Measurements from ENCODE around the gene EMID1. TPM values are rescaled to one million over a fixed set of nuclear protein-coding genes. Genes with fewer than 3 reads are reported as not detected.
"Not testable (repeated sequence)": the region's sequence is repeated elsewhere in the genome, so short reads cannot be mapped to it uniquely, and the experiment has no call there.

The EMID1 gene
- total RNA-seq, 1 experiment from 2014 or later, result 10.0 TPM

GRCh38 chr22:29245626-29246385 lies 40.1 kb downstream of the EMID1 start:
- Histone ChIP-seq H3K27me3 (replicated peaks; ENCODE audit: control insufficient read depth, insufficient read depth, low read length) (no peaks in the 10 kb centered on the region), H3K36me3 (ENCODE audit: control insufficient read depth, insufficient read depth, low read length) (no peaks in the 10 kb centered on the region), H3K4me3 (ENCODE audit: low read depth, low read length) (no peak overlapping the region), H3K9me3 (peaks cover 4% of the 10 kb centered on the region; the same call in 1 of the 2 replicates), H3K4me1 (peaks cover 22% of the 10 kb centered on the region)
- Mint-ChIP-seq H3K36me3 (ENCODE audit: insufficient read depth, unreplicated experiment) (no peaks in the 10 kb centered on the region), H3K4me1 (ENCODE audit: low read depth, unreplicated experiment) (peaks cover 14% of the 10 kb centered on the region), H3K9me3 (ENCODE audit: unreplicated experiment) (peaks cover 25% of the 10 kb centered on the region), H3K27ac (ENCODE audit: unreplicated experiment) (peak overlapping the region; percentile 74), H3K27me3 (ENCODE audit: insufficient read depth, unreplicated experiment) (no peaks in the 10 kb centered on the region), H3K4me3 (ENCODE audit: unreplicated experiment) (peak overlapping the region; percentile 13)
- no TSS peak for BruUV-seq (replicated peaks)
- CTCF ChIA-PET, result interaction anchor here (0.6 to 2.0 kb wide), 12 partner anchors 10 to 390 kb away, joined by 3 to 40 read pairs (median 4); partner anchors contain the start of gene EMID1
- POLR2A ChIA-PET, result interaction anchor here (1.9 kb wide), 1 partner anchor 40 kb away, joined by 8 read pairs; the partner anchor contains the start of gene EMID1
- peak; percentile 95 to 97 for TF ChIP-seq CTCF (IDR thresholded peaks at IDR 0.05; ENCODE audit: insufficient read depth in 1 of 2, low read depth in 1 of 2, low read length in 1 of 2, severe bottlenecking in 1 of 2, unreplicated experiment in 1 of 2)
- DNase-seq, result peak; percentile 79 to 80
- intact Hi-C loops (cut with micrococcal nuclease; ENCODE audit: unreplicated experiment), result loop anchor here (1.0 to 10.0 kb wide), 6 partner anchors 40 to 641 kb away; partner anchors contain the start of gene KREMEN1

DNA sequence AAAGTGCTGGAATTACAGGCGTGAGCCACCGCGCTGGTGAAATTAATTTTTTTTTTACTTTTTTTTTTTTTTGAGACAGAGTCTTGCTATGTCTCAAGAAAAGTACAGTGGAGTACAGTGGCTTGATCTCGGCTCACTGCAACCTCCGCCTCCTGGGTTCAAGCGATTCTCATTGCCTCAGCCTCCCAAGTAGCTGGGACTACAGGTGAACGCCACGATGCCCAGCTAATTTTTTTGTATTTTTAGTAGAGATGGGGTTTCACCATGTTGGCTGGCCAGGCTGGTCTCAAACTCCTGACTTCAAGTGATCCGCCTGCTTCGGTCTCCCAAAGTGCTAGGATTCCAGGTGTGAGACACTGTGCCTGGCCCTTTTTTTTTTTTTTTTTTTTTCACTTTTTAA lies 42.2 kb downstream of the EMID1 start:
- H3K4me3 ChIP-seq (ENCODE audit: low read depth, low read length); H3K9me3 ChIP-seq; H3K27me3 Mint-ChIP-seq (ENCODE audit: insufficient read depth, unreplicated experiment); H3K27ac Mint-ChIP-seq (ENCODE audit: unreplicated experiment); H3K36me3 Mint-ChIP-seq (ENCODE audit: insufficient read depth, unreplicated experiment); H3K4me3 Mint-ChIP-seq (ENCODE audit: unreplicated experiment); DNase-seq; H3K27me3 ChIP-seq (replicated peaks; ENCODE audit: control insufficient read depth, insufficient read depth, low read length); H3K36me3 ChIP-seq (ENCODE audit: control insufficient read depth, insufficient read depth, low read length); BruUV-seq (replicated peaks); POLR2A ChIA-PET: not testable (repeated sequence)
- Mint-ChIP-seq H3K9me3 (ENCODE audit: unreplicated experiment) (peaks cover 12% of the 10 kb centered on the region), H3K4me1 (ENCODE audit: low read depth, unreplicated experiment) (peaks cover 14% of the 10 kb centered on the region)
- H3K4me1 ChIP-seq, result peaks cover 22% of the 10 kb centered on the region
- CTCF ChIA-PET, result interaction anchor here (0.7 kb wide), 1 partner anchor 11 kb away, joined by 10 read pairs; no protein-coding TSS in a partner anchor
- intact Hi-C loops (cut with micrococcal nuclease; ENCODE audit: unreplicated experiment), result loop anchor here (5.0 to 10.0 kb wide), 3 partner anchors 176 to 643 kb away; partner anchors contain the start of gene KREMEN1

- intact Hi-C loops (cut with micrococcal nuclease; ENCODE audit: unreplicated experiment), result no loop called here
- Mint-ChIP-seq H3K4me3 (ENCODE audit: unreplicated experiment) (no peak overlapping the region), H3K27me3 (ENCODE audit: insufficient read depth, unreplicated experiment) (no peaks in the 10 kb centered on the region), H3K36me3 (ENCODE audit: insufficient read depth, unreplicated experiment) (no peaks in the 10 kb centered on the region), H3K9me3 (ENCODE audit: unreplicated experiment) (no peaks in the 10 kb centered on the region), H3K4me1 (ENCODE audit: low read depth, unreplicated experiment) (peaks cover 4% of the 10 kb centered on the region), H3K27ac (ENCODE audit: unreplicated experiment) (no peak overlapping the region)
- H3K9me3 ChIP-seq, result no peaks in the 10 kb centered on the region
- DNase-seq, result no peak
- H3K36me3 ChIP-seq (ENCODE audit: control insufficient read depth, insufficient read depth, low read length), result no peaks in the 10 kb centered on the region
- peaks cover 8% of the 10 kb centered on the region for H3K4me1 ChIP-seq
- POLR2A ChIA-PET, result no interaction called here
- BruUV-seq (replicated peaks), result no TSS peak
- no peaks in the 10 kb centered on the region for H3K27me3 ChIP-seq (replicated peaks; ENCODE audit: control insufficient read depth, insufficient read depth, low read length)
- CTCF ChIA-PET, result no interaction called here
- no peak for TF ChIP-seq CTCF (IDR thresholded peaks at IDR 0.05; ENCODE audit: insufficient read depth in 1 of 2, low read depth in 1 of 2, low read length in 1 of 2, severe bottlenecking in 1 of 2, unreplicated experiment in 1 of 2)
- H3K4me3 ChIP-seq (ENCODE audit: low read depth, low read length), result no peak overlapping the region
Measured at GRCh38 chr22:29251265-29251664, 45.6 kb downstream of the EMID1 start.
